Thyroid gland (tissue), 4 donors: ENCODE results near the gene STN1.

ENCODE experiments used
- POLR2A ChIP-seq, 2 donors: fragments of 450-650 bp; IDR thresholded peaks; one replicate each; pipeline ENCODE4 v1.6.1; 2017; ENCODE audit warnings: antibody characterized with exemption in 2 of 2, mild to moderate bottlenecking in 2 of 2, moderate library complexity in 1 of 2
- TF ChIP-seq, protein P1 (sequence below), 6 experiments: fragments of 200-600 bp in 3 of 6; fragments of 450-650 bp in 3 of 6; sonication (generic) in 3 of 6; IDR thresholded peaks; one replicate each; pipeline ENCODE4 v1.5.1; 2016 to 2019; ENCODE audit warnings: antibody characterized with exemption in 6 of 6, mild to moderate bottlenecking in 2 of 6, inconsistent platforms in 1 of 6, moderate library complexity in 1 of 6

- TF ChIP-seq, protein P1, sequence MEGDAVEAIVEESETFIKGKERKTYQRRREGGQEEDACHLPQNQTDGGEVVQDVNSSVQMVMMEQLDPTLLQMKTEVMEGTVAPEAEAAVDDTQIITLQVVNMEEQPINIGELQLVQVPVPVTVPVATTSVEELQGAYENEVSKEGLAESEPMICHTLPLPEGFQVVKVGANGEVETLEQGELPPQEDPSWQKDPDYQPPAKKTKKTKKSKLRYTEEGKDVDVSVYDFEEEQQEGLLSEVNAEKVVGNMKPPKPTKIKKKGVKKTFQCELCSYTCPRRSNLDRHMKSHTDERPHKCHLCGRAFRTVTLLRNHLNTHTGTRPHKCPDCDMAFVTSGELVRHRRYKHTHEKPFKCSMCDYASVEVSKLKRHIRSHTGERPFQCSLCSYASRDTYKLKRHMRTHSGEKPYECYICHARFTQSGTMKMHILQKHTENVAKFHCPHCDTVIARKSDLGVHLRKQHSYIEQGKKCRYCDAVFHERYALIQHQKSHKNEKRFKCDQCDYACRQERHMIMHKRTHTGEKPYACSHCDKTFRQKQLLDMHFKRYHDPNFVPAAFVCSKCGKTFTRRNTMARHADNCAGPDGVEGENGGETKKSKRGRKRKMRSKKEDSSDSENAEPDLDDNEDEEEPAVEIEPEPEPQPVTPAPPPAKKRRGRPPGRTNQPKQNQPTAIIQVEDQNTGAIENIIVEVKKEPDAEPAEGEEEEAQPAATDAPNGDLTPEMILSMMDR (IDR thresholded peaks at IDR 0.05) = no peak
- no peak for TF ChIP-seq POLR2A (IDR thresholded peaks at IDR 0.05)
Observed at GRCh38 chr10:103928784-103929183, 10.8 kb upstream of the STN1 start.
